Mesenchymal stem cell (in vitro differentiated cells and primary cell): Measurements from ENCODE around the gene NEK4.

Experiments used
- DNase-seq: peaks from one replicate; pipeline ENCODE4 v3.0.0-alpha.2; 2013
- H2AFZ ChIP-seq: one replicate; pipeline ENCODE4 v1.6.1; 2013; ENCODE audit warnings: low read depth, mild to moderate bottlenecking, control low read depth, inconsistent platforms, low read length, moderate library complexity
- H2AK5ac ChIP-seq: 2 replicates; pipeline ENCODE4 v1.6.1; 2013; ENCODE audit warnings: low read length, moderate library complexity, mild to moderate bottlenecking, inconsistent platforms; ENCODE audit not compliant: severe bottlenecking
- H2BK120ac ChIP-seq: one replicate; pipeline ENCODE4 v1.6.1; 2013; ENCODE audit warnings: low read depth, mild to moderate bottlenecking, inconsistent platforms, low read length, moderate library complexity
- H2BK12ac ChIP-seq, 2 experiments: one replicate each; pipeline ENCODE4 v1.6.1; 2013; ENCODE audit warnings: inconsistent platforms in 2 of 2, low read length in 2 of 2, mild to moderate bottlenecking in 2 of 2, moderate library complexity in 2 of 2, control low read depth in 1 of 2
- H2BK15ac ChIP-seq: one replicate; pipeline ENCODE4 v1.6.1; 2013; ENCODE audit warnings: mild to moderate bottlenecking, low read depth, inconsistent platforms; ENCODE audit not compliant: poor library complexity, severe bottlenecking
- H2BK5ac ChIP-seq: 2 replicates; pipeline ENCODE4 v1.6.1; 2013; ENCODE audit warnings: low read depth, mild to moderate bottlenecking, low read length, control low read depth, inconsistent platforms; ENCODE audit not compliant: poor library complexity, severe bottlenecking
- H3K14ac ChIP-seq, 2 experiments: one replicate each; pipeline ENCODE4 v1.6.1; 2013; ENCODE audit warnings: inconsistent platforms in 2 of 2, low read length in 2 of 2, control low read depth in 1 of 2, mild to moderate bottlenecking in 1 of 2, moderate library complexity in 1 of 2
- H3K18ac ChIP-seq, 2 experiments: one replicate each; pipeline ENCODE4 v1.6.1; 2013; ENCODE audit warnings: inconsistent platforms in 2 of 2, low read length in 2 of 2, control low read depth in 1 of 2, low read depth in 1 of 2, mild to moderate bottlenecking in 1 of 2
- H3K23ac ChIP-seq, 2 experiments: one replicate each; pipeline ENCODE4 v1.6.1; 2013; ENCODE audit warnings: inconsistent platforms in 2 of 2, low read length in 2 of 2, mild to moderate bottlenecking in 2 of 2, moderate library complexity in 2 of 2, control low read depth in 1 of 2
- H3K27ac ChIP-seq: 2 replicates; pipeline ENCODE4 v1.5.1; 2013; ENCODE audit warnings: mild to moderate bottlenecking, moderate library complexity, low read length, control low read depth, inconsistent platforms; ENCODE audit not compliant: poor library complexity, severe bottlenecking
- H3K27me3 ChIP-seq, 2 experiments: 2 replicates each; pipeline versions ENCODE4 v1.6.1 to v1.7.0; 2013; ENCODE audit warnings: low read length in 2 of 2, mild to moderate bottlenecking in 2 of 2, moderate library complexity in 2 of 2, control low read depth in 1 of 2, inconsistent platforms in 1 of 2; ENCODE audit not compliant: control insufficient read depth in 1 of 2, insufficient read depth in 1 of 2
- H3K36me3 ChIP-seq, 2 experiments: 2 replicates each; pipeline versions ENCODE4 v1.6.1 to v1.7.0; 2013; ENCODE audit warnings: low read length in 2 of 2, control low read depth in 1 of 2, inconsistent platforms in 1 of 2, low read depth in 1 of 2, mild to moderate bottlenecking in 1 of 2; ENCODE audit not compliant: insufficient read depth in 2 of 2, control insufficient read depth in 1 of 2
- H3K4ac ChIP-seq, 2 experiments: one replicate each; pipeline ENCODE4 v1.6.1; 2013; ENCODE audit warnings: inconsistent platforms in 2 of 2, low read length in 2 of 2, mild to moderate bottlenecking in 2 of 2, moderate library complexity in 2 of 2, control low read depth in 1 of 2, low read depth in 1 of 2
- H3K4me1 ChIP-seq: 2 replicates; pipeline ENCODE4 v1.6.1; 2013; ENCODE audit warnings: low read depth, low read length, control low read depth; ENCODE audit not compliant: control insufficient read depth, insufficient read depth
- H3K4me2 ChIP-seq: 2 replicates; pipeline ENCODE4 v1.6.1; 2013; ENCODE audit warnings: low read length, mild to moderate bottlenecking, inconsistent platforms; ENCODE audit not compliant: poor library complexity, severe bottlenecking
- H3K4me3 ChIP-seq, 2 experiments: 2 replicates each; pipeline versions ENCODE4 v1.5.1 to v1.7.0; 2013; ENCODE audit warnings: low read length in 2 of 2, mild to moderate bottlenecking in 2 of 2, control low read depth in 1 of 2, low read depth in 1 of 2; ENCODE audit not compliant: insufficient read depth in 1 of 2
- H3K79me1 ChIP-seq: replicated peaks from 2 replicates; pipeline ENCODE4 v1.6.1; 2013; ENCODE audit warnings: mild to moderate bottlenecking, control low read depth, low read length, inconsistent platforms; ENCODE audit not compliant: poor library complexity, severe bottlenecking
- H3K9ac ChIP-seq: 2 replicates; pipeline ENCODE4 v1.7.0; 2013; ENCODE audit warnings: mild to moderate bottlenecking, low read length, moderate library complexity
- H3K9me3 ChIP-seq: 2 replicates; pipeline ENCODE4 v1.7.0; 2013; ENCODE audit warnings: mild to moderate bottlenecking, low read length; ENCODE audit not compliant: control insufficient read depth
- H4K8ac ChIP-seq: one replicate; pipeline ENCODE4 v1.6.1; 2013; ENCODE audit warnings: inconsistent platforms, mild to moderate bottlenecking, low read length, moderate library complexity
- H4K91ac ChIP-seq: one replicate; pipeline ENCODE4 v1.6.1; 2013; ENCODE audit warnings: mild to moderate bottlenecking, low read length, inconsistent platforms
- WGBS: methylation state at CpG from one replicate; pipeline ENCODE4 v1.1.7; 2013; ENCODE audit warnings: mixed read lengths; 5-methylcytosine and 5-hydroxymethylcytosine counted together

NEK4 gene

GRCh38 chr3:52816654-52817053 lies 45.9 kb upstream of the NEK4 start:
- DNase-seq = no peak
- Histone ChIP-seq H2AFZ (no peak overlapping the region), H2AK5ac (no peak overlapping the region), H3K4ac (no peak overlapping the region), H3K27ac (no peak overlapping the region), H3K79me1 (no peaks in the 10 kb centered on the region), H3K18ac (no peak overlapping the region), H3K4me2 (no peak overlapping the region), H2BK5ac (no peak overlapping the region), H3K9me3 (no peaks in the 10 kb centered on the region), H3K4me3 (no peak overlapping the region), H3K23ac (no peak overlapping the region), H4K8ac (no peak overlapping the region), H3K4me1 (peaks cover 8% of the 10 kb centered on the region), H2BK12ac (no peak overlapping the region), H3K27me3 (peaks cover 5 to 9% of the 10 kb centered on the region in 2 experiments), H2BK15ac (no peak overlapping the region), H3K14ac (no peak overlapping the region), H3K9ac (no peak overlapping the region), H3K36me3 (no peaks in the 10 kb centered on the region), H2BK120ac (no peak overlapping the region), H4K91ac (no peak overlapping the region)
- 85% methylated on average over 10 of the region's 10 CpGs for WGBS

- no peaks in the 10 kb centered on the region for H3K36me3 ChIP-seq
- H2BK120ac ChIP-seq = no peak overlapping the region
- H3K27ac ChIP-seq = no peak overlapping the region
- H3K9me3 ChIP-seq = no peaks in the 10 kb centered on the region
- H2BK5ac ChIP-seq = no peak overlapping the region
- H3K79me1 ChIP-seq = no peaks in the 10 kb centered on the region
- DNase-seq = no peak
- 94% methylated on average over 4 of the region's 6 CpGs for WGBS
- H3K18ac ChIP-seq = no peak overlapping the region
- no peak overlapping the region for H3K4me2 ChIP-seq
- no peak overlapping the region for H2AK5ac ChIP-seq
- peaks cover 5 to 13% of the 10 kb centered on the region in 2 experiments for H3K27me3 ChIP-seq
- H4K8ac ChIP-seq = no peak overlapping the region
- H3K4me3 ChIP-seq = no peak overlapping the region
- H3K9ac ChIP-seq = no peak overlapping the region
- H3K23ac ChIP-seq = no peak overlapping the region
- no peak overlapping the region for H2AFZ ChIP-seq
- no peak overlapping the region for H2BK12ac ChIP-seq
- peaks cover 8% of the 10 kb centered on the region for H3K4me1 ChIP-seq
- no peak overlapping the region for H3K4ac ChIP-seq
- H4K91ac ChIP-seq = no peak overlapping the region
- H3K14ac ChIP-seq = no peak overlapping the region
- no peak overlapping the region for H2BK15ac ChIP-seq
Measured at GRCh38 chr3:52816199-52816598, 45.5 kb upstream of the NEK4 start.

GRCh38 chr3:52813810-52814209 lies 43.1 kb upstream of the NEK4 start:
- Histone ChIP-seq H3K23ac (no peak overlapping the region), H4K8ac (no peak overlapping the region), H4K91ac (no peak overlapping the region), H2BK12ac (no peak overlapping the region), H2BK120ac (no peak overlapping the region), H3K4me3 (no peak overlapping the region), H3K27ac (no peak overlapping the region), H3K27me3 (peaks cover 5 to 25% of the 10 kb centered on the region in 2 experiments), H2AK5ac (no peak overlapping the region), H3K18ac (no peak overlapping the region), H3K36me3 (no peaks in the 10 kb centered on the region), H2AFZ (no peak overlapping the region), H3K4ac (no peak overlapping the region), H2BK15ac (no peak overlapping the region), H3K4me1 (peaks cover 4% of the 10 kb centered on the region), H3K9me3 (no peaks in the 10 kb centered on the region), H3K14ac (no peak overlapping the region), H3K79me1 (no peaks in the 10 kb centered on the region), H3K9ac (no peak overlapping the region), H2BK5ac (no peak overlapping the region), H3K4me2 (no peak overlapping the region)
- DNase-seq = no peak
- 87% methylated on average over 8 of the region's 8 CpGs for WGBS

GRCh38 chr3:52811452-52812011 lies 40.8 kb upstream of the NEK4 start:
- Histone ChIP-seq H2BK5ac (no peak overlapping the region), H2BK15ac (no peak overlapping the region), H3K27ac (no peak overlapping the region), H3K4me2 (no peak overlapping the region), H3K18ac (no peak overlapping the region), H3K9me3 (no peaks in the 10 kb centered on the region), H3K27me3 (peaks cover 10 to 47% of the 10 kb centered on the region in 2 experiments), H4K91ac (no peak overlapping the region), H2AK5ac (no peak overlapping the region), H2BK120ac (no peak overlapping the region), H3K4me1 (no peaks in the 10 kb centered on the region), H3K14ac (no peak overlapping the region), H2AFZ (no peak overlapping the region), H3K9ac (no peak overlapping the region), H4K8ac (no peak overlapping the region), H3K4me3 (no peak overlapping the region), H3K79me1 (no peaks in the 10 kb centered on the region), H3K36me3 (no peaks in the 10 kb centered on the region), H3K4ac (no peak overlapping the region), H3K23ac (no peak overlapping the region), H2BK12ac (no peak overlapping the region)
- DNase-seq = no peak
- 72% methylated on average over 7 of the region's 7 CpGs for WGBS
